Measurements from ENCODE around the gene GDF15.
A peak's percentile ranks its signal among the peaks of the same experiment; 100 is the strongest.
"Not testable (repeated sequence)": the region's sequence is repeated elsewhere in the genome, so short reads cannot be mapped to it uniquely, and the experiment has no call there.

The GDF15 gene

DNA sequence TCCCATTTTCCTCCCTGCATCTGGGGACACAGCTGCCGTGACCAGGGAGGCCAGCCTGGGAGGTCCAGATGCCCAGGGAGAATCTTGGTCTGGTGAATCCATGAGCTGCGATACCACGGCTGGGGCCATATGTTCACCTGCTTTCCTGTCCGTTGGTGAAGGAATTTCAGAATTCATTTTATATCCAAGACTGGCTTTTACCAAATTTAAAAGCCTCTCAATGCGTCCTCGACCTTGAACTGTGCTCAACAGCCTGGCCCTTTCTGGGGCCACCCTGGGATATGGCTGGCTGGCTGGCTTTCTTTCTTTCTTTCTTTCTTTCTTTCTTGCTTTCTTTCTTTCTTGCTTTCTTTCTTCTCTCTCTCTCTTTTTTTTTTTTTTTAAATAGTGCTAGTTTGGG, 22.2 kb upstream of the GDF15 start:
- CTCF ChIA-PET, result interaction anchor here (1.2 to 3.7 kb wide), 4 partner anchors 14 to 47 kb away, joined by 3 to 23 read pairs (median 12); no protein-coding TSS in a partner anchor
- POLR2A ChIA-PET, result interaction anchor here (1.1 to 2.6 kb wide), 3 partner anchors 17 to 82 kb away, joined by 4 to 19 read pairs (median 10); partner anchors contain the start of gene JUND
- Histone ChIP-seq H3K4me1 (ENCODE audit: control insufficient read depth, insufficient read depth, low read length) (no peaks in the 10 kb centered on the region; the same call in 1 of the 2 replicates), H3K27ac (ENCODE audit: extremely low read depth, low read depth, low read length) (peak overlapping the region; percentile 94), H3K36me3 (ENCODE audit: control insufficient read depth in 2 of 2, insufficient read depth in 1 of 2, low read length in 2 of 2) (peaks cover 0 to 4% of the 10 kb centered on the region in 2 experiments; a peak in 2 of 3 replicates), H3K4me3 (ENCODE audit: low read depth, low read length) (no peak overlapping the region), H3K9me3 (ENCODE audit: control insufficient read depth, insufficient read depth, low read depth, low read length) (no peaks in the 10 kb centered on the region)
- TF ChIP-seq ZNF366 (tag by site-specific recombination; conservative IDR thresholded peaks at IDR 0.05) (peak; percentile 87), ZNF600 (tag by site-specific recombination; IDR thresholded peaks at IDR 0.05) (no peak), PRDM1 (tag by site-specific recombination; IDR thresholded peaks at IDR 0.05) (peak; percentile 71)
- TF ChIP-seq, protein P1, sequence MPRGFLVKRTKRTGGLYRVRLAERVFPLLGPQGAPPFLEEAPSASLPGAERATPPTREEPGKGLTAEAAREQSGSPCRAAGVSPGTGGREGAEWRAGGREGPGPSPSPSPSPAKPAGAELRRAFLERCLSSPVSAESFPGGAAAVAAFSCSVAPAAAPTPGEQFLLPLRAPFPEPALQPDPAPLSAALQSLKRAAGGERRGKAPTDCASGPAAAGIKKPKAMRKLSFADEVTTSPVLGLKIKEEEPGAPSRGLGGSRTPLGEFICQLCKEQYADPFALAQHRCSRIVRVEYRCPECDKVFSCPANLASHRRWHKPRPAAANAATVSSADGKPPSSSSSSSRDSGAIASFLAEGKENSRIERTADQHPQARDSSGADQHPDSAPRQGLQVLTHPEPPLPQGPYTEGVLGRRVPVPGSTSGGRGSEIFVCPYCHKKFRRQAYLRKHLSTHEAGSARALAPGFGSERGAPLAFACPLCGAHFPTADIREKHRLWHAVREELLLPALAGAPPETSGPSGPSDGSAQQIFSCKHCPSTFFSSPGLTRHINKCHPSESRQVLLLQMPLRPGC (tag by site-specific recombination; IDR thresholded peaks at IDR 0.05), result no peak

DNA sequence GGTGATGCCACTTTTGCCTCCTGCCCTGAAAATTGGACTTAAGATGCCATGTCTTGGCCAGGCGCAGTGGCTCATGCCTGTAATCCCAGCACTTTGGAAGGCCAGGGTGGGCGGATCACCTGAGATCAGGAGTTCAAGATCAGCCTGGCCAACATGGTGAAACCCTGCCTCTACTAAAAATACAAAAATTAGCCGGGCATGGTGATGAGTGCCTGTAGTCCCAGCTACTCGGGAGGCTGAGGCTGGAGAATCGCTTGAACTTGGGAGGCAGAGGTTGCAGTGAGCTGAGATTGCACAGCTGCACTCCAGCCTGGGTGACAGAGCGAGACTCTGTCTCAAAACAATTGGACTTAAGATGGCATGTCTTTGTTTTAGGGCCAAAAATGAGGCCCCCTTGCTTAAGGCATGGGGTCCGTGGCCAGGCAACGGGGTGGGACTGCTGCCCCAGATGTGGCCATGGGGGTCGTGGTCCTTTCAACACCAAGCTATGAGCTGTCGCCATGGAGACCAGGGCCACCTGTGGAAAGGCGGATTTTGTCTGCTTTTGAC, 21.6 kb upstream of the GDF15 start:
- CTCF ChIA-PET, result interaction anchor here (1.2 to 3.7 kb wide), 5 partner anchors 11 to 46 kb away, joined by 3 to 23 read pairs (median 3); no protein-coding TSS in a partner anchor
- H3K4me3 ChIP-seq (ENCODE audit: low read depth, low read length), result not testable (repeated sequence)

DNA sequence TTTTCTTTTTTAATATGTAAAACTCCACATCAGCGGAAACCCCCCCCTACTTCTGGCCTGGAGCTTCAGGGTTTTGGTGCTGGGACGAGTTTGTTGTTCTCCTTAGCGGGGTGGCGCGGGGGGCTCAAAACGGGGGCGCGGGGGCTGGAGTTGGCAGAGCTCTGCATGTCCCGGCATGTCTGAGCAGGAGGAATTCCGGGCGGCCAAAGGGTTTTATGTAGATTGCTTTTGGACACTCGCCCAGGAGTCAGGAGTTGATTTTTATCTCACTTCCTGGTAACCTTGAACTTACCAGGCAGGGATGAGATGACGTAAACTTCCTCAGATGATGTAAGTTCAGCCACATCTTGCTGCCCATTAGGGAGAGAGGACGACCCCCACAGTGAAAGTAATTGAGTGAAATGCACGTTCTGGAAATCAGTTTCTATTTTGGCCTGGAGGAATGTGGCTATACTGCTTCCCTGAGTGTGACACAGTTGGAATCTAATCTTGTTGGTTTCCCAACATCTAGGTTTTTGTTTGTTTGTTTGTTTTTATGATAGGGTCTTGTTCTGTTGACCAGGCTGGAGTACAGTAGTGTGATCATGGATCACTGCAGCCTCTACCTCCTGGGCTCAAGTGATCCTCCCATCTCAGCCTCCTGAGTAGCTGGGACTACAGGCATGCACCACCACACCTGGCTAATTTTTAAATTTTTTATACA, 21.0 kb upstream of the GDF15 start:
- Histone ChIP-seq H3K9me3 (ENCODE audit: control insufficient read depth, insufficient read depth, low read depth, low read length) (no peaks in the 10 kb centered on the region), H3K36me3 (ENCODE audit: control insufficient read depth in 2 of 2, insufficient read depth in 1 of 2, low read length in 2 of 2) (peaks cover 0 to under 1% of the 10 kb centered on the region in 2 experiments; a peak in 1 of 3 replicates), H3K4me1 (ENCODE audit: control insufficient read depth, insufficient read depth, low read length) (no peaks in the 10 kb centered on the region; the same call in 1 of the 2 replicates), H3K4me3 (ENCODE audit: low read depth, low read length) (no peak overlapping the region), H3K27ac (ENCODE audit: extremely low read depth, low read depth, low read length) (peak overlapping the region; percentile 94)
- POLR2A ChIA-PET, result interaction anchor here (0.7 to 2.6 kb wide), 8 partner anchors 9 to 86 kb away, joined by 3 to 19 read pairs (median 4); partner anchors contain the start of gene JUND
- CTCF ChIA-PET, result interaction anchor here (1.3 to 3.7 kb wide), 3 partner anchors 10 to 23 kb away, joined by 3 to 22 read pairs (median 10); no protein-coding TSS in a partner anchor
- TF ChIP-seq, protein P2, sequence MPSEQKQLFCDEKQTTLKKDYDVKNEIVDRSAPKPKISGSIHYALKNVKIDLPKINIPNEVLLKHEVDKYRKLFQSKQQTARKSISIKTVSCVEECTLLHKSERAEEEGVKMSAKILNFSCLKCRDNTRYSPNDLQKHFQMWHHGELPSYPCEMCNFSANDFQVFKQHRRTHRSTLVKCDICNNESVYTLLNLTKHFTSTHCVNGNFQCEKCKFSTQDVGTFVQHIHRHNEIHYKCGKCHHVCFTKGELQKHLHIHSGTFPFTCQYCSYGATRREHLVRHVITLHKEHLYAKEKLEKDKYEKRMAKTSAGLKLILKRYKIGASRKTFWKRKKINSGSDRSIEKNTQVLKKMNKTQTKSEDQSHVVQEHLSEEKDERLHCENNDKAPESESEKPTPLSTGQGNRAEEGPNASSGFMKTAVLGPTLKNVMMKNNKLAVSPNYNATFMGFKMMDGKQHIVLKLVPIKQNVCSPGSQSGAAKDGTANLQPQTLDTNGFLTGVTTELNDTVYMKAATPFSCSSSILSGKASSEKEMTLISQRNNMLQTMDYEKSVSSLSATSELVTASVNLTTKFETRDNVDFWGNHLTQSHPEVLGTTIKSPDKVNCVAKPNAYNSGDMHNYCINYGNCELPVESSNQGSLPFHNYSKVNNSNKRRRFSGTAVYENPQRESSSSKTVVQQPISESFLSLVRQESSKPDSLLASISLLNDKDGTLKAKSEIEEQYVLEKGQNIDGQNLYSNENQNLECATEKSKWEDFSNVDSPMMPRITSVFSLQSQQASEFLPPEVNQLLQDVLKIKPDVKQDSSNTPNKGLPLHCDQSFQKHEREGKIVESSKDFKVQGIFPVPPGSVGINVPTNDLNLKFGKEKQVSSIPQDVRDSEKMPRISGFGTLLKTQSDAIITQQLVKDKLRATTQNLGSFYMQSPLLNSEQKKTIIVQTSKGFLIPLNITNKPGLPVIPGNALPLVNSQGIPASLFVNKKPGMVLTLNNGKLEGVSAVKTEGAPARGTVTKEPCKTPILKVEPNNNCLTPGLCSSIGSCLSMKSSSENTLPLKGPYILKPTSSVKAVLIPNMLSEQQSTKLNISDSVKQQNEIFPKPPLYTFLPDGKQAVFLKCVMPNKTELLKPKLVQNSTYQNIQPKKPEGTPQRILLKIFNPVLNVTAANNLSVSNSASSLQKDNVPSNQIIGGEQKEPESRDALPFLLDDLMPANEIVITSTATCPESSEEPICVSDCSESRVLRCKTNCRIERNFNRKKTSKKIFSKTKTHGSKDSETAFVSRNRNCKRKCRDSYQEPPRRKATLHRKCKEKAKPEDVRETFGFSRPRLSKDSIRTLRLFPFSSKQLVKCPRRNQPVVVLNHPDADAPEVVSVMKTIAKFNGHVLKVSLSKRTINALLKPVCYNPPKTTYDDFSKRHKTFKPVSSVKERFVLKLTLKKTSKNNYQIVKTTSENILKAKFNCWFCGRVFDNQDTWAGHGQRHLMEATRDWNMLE (tag by site-specific recombination; conservative IDR thresholded peaks at IDR 0.05; ENCODE audit: low read depth), result peak; percentile 60; the same call in 1 of the 2 replicates
- TF ChIP-seq ZNF514 (tag by site-specific recombination; IDR thresholded peaks at IDR 0.05) (no peak), ZNF843 (tag by site-specific recombination; IDR thresholded peaks at IDR 0.05) (peak; percentile 94), KLF16 (tag by site-specific recombination; IDR thresholded peaks at IDR 0.05) (peak; percentile 74; the same call in 1 of the 2 replicates), ZNF664 (tag by site-specific recombination; IDR thresholded peaks at IDR 0.05) (peak; percentile 65), ZNF548 (tag by site-specific recombination; IDR thresholded peaks at IDR 0.05) (peak; percentile 98), KLF8 (tag by site-specific recombination; IDR thresholded peaks at IDR 0.05) (peak; percentile 68), FEZF1 (tag by site-specific recombination; IDR thresholded peaks at IDR 0.05) (peak; percentile 94), ZBTB8A (tag by site-specific recombination; IDR thresholded peaks at IDR 0.05) (peak; percentile 90), ZNF335 (tag by site-specific recombination; conservative IDR thresholded peaks at IDR 0.05) (0 out of 2 replicates have a peak, but pooled peaks have one; percentile 33)
- TF ChIP-seq, protein P3, sequence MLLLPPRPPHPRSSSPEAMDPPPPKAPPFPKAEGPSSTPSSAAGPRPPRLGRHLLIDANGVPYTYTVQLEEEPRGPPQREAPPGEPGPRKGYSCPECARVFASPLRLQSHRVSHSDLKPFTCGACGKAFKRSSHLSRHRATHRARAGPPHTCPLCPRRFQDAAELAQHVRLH (tag by site-specific recombination; IDR thresholded peaks at IDR 0.05), result peak; percentile 91
- TF ChIP-seq, protein P4, sequence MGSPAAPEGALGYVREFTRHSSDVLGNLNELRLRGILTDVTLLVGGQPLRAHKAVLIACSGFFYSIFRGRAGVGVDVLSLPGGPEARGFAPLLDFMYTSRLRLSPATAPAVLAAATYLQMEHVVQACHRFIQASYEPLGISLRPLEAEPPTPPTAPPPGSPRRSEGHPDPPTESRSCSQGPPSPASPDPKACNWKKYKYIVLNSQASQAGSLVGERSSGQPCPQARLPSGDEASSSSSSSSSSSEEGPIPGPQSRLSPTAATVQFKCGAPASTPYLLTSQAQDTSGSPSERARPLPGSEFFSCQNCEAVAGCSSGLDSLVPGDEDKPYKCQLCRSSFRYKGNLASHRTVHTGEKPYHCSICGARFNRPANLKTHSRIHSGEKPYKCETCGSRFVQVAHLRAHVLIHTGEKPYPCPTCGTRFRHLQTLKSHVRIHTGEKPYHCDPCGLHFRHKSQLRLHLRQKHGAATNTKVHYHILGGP (tag by site-specific recombination; IDR thresholded peaks at IDR 0.05), result peak; percentile 59; the same call in 1 of the 2 replicates
- TF ChIP-seq, protein P5, sequence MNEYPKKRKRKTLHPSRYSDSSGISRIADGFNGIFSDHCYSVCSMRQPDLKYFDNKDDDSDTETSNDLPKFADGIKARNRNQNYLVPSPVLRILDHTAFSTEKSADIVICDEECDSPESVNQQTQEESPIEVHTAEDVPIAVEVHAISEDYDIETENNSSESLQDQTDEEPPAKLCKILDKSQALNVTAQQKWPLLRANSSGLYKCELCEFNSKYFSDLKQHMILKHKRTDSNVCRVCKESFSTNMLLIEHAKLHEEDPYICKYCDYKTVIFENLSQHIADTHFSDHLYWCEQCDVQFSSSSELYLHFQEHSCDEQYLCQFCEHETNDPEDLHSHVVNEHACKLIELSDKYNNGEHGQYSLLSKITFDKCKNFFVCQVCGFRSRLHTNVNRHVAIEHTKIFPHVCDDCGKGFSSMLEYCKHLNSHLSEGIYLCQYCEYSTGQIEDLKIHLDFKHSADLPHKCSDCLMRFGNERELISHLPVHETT (tag by site-specific recombination; IDR thresholded peaks at IDR 0.05), result peak; percentile 96

More for the DNA sequence above, 21.6 kb upstream of the GDF15 start:
- H3K4me1 ChIP-seq (ENCODE audit: control insufficient read depth, insufficient read depth, low read length); H3K9me3 ChIP-seq (ENCODE audit: control insufficient read depth, insufficient read depth, low read depth, low read length); H3K36me3 ChIP-seq (ENCODE audit: control insufficient read depth in 2 of 2, insufficient read depth in 1 of 2, low read length in 2 of 2): not testable (repeated sequence)
- peak; percentile 75 for TF ChIP-seq ZFHX2 (tag by site-specific recombination; conservative IDR thresholded peaks at IDR 0.05)
- 0 out of 2 replicates have a peak, but pooled peaks have one; percentile 9 for TF ChIP-seq EGR2 (tag by site-specific recombination; IDR thresholded peaks at IDR 0.05; ENCODE audit: low read depth)
- peak; percentile 51; the same call in 1 of the 2 replicates for TF ChIP-seq ZNF335 (tag by site-specific recombination; conservative IDR thresholded peaks at IDR 0.05)
- TF ChIP-seq SCRT2 (tag by site-specific recombination; IDR thresholded peaks at IDR 0.05), result peak; percentile 95
- POLR2A ChIA-PET, result interaction anchor here (0.9 to 2.6 kb wide), 6 partner anchors 10 to 85 kb away, joined by 3 to 19 read pairs (median 4); partner anchors contain the start of gene JUND
- H3K27ac ChIP-seq (ENCODE audit: extremely low read depth, low read depth, low read length), result peak overlapping the region; percentile 94
